SK-N-SH (cell line): ENCODE results near the gene MAP6. TPM values are rescaled to one million over a fixed set of nuclear protein-coding genes. Genes with fewer than 3 reads are reported as not detected.

Source experiments
- CTCF ChIA-PET: fragments of 300-600, 350-600 bp; formaldehyde crosslinking; extraction: SDS; loops from one replicate; lab custom pipeline; 2021; lab: Yijun Ruan, JAX
- POLR2A ChIA-PET: fragments of 350-600 bp; sonication (Branson Sonifier 250); formaldehyde crosslinking; extraction: SDS; loops from one replicate; lab custom pipeline; 2020; ENCODE audit warnings: antibody characterized with exemption, inconsistent platforms; lab: Yijun Ruan, JAX
- DNase-seq: peaks from one replicate; pipeline ENCODE4 v3.0.0; 2012
- H2AFZ ChIP-seq: fragments of 200-600 bp; sonication (generic); 2 replicates; pipeline ENCODE4 v1.8.1; 2016; ENCODE audit warnings: antibody characterized with exemption, mild to moderate bottlenecking, low read depth
- H3F3A ChIP-seq: fragments of 200-600 bp; sonication (generic); replicated peaks from 2 replicates; pipeline ENCODE3; 2016; ENCODE audit warnings: antibody characterized with exemption, mild to moderate bottlenecking; ENCODE audit not compliant: insufficient read depth
- H3K27ac ChIP-seq, 2 experiments: fragments of 200-500 bp in 1 of 2; fragments of 200-600 bp in 1 of 2; sonication (Bioruptor generic) in 1 of 2; sonication (generic), shearing (Covaris generic) in 1 of 2; 2 replicates each; pipeline versions ENCODE4 v1.5.1 to v1.6.1; 2014 to 2016; ENCODE audit warnings: low read depth in 2 of 2, inconsistent platforms in 1 of 2, low read length in 1 of 2, mild to moderate bottlenecking in 1 of 2, mixed read lengths in 1 of 2
- H3K27me3 ChIP-seq: fragments of 200-600 bp; sonication (generic), shearing (Covaris generic); 2 replicates; pipeline ENCODE4 v1.6.1; 2016; ENCODE audit warnings: mixed run types; ENCODE audit not compliant: insufficient read depth
- H3K36me3 ChIP-seq, 2 experiments: fragments of 200-500 bp in 1 of 2; fragments of 200-600 bp in 1 of 2; sonication (Bioruptor generic) in 1 of 2; sonication (generic) in 1 of 2; replicated peaks in 1 of 2; 2 replicates each; pipeline versions ENCODE3 to v1.5.1; 2014 to 2016; ENCODE audit warnings: low read length in 1 of 2, mild to moderate bottlenecking in 1 of 2; ENCODE audit not compliant: insufficient read depth in 2 of 2, control insufficient read depth in 1 of 2
- H3K4me1 ChIP-seq, 2 experiments: fragments of 200-500 bp in 1 of 2; fragments of 200-600 bp in 1 of 2; sonication (Bioruptor generic) in 1 of 2; sonication (generic), shearing (Covaris generic) in 1 of 2; 2 replicates each; pipeline versions ENCODE4 v1.5.1 to v1.6.1; 2014 to 2016; ENCODE audit warnings: low read depth in 1 of 2, low read length in 1 of 2, mixed run types in 1 of 2; ENCODE audit not compliant: insufficient read depth in 2 of 2, control insufficient read depth in 1 of 2
- H3K4me2 ChIP-seq: fragments of 200-600 bp; sonication (generic), shearing (Covaris generic); 2 replicates; pipeline ENCODE4 v1.6.1; 2017; ENCODE audit warnings: mixed run types
- H3K4me3 ChIP-seq, 2 experiments: fragments of 200-500 bp in 1 of 2; fragments of 200-600 bp in 1 of 2; sonication (Bioruptor generic) in 1 of 2; sonication (generic), shearing (Covaris generic) in 1 of 2; 2 replicates each; pipeline versions ENCODE4 v1.5.1 to v1.8.1; 2014 to 2016; ENCODE audit warnings: low read depth in 2 of 2, inconsistent platforms in 1 of 2, low read length in 1 of 2, mild to moderate bottlenecking in 1 of 2, mixed read lengths in 1 of 2, moderate library complexity in 1 of 2
- H3K79me2 ChIP-seq: fragments of 200-600 bp; sonication (generic); 2 replicates; pipeline ENCODE4 v1.8.1; 2017; ENCODE audit warnings: mild to moderate bottlenecking; ENCODE audit not compliant: insufficient read depth
- H3K9ac ChIP-seq: fragments of 200-600 bp; sonication (generic); 2 replicates; pipeline ENCODE4 v1.6.1; 2017; ENCODE audit warnings: mixed run types
- H3K9me2 ChIP-seq: fragments of 200-600 bp; sonication (generic); 2 replicates; pipeline ENCODE4 v1.6.1; 2017; ENCODE audit warnings: mixed run types
- H3K9me3 ChIP-seq: fragments of 200-600 bp; sonication (generic); 2 replicates; pipeline ENCODE4 v1.6.1; 2017; ENCODE audit warnings: mixed run types, mild to moderate bottlenecking, moderate library complexity
- H4K20me1 ChIP-seq: fragments of 200-600 bp; sonication (generic); 2 replicates; pipeline ENCODE4 v1.6.1; 2017; ENCODE audit warnings: mild to moderate bottlenecking, mixed run types; ENCODE audit not compliant: insufficient read depth
- ELF1 ChIP-seq: IDR thresholded peaks from 2 replicates; pipeline ENCODE4 v1.4.0; 2012
- EP300 ChIP-seq, 2 experiments: IDR thresholded peaks; 2 replicates each; pipeline versions ENCODE4 v1.4.0 to v1.6.1; 2012; ENCODE audit warnings: borderline replicate concordance in 1 of 2, low read depth in 1 of 2, low read length in 1 of 2
- EZH2phosphoT487 ChIP-seq: fragments of 200-600 bp; sonication (generic); IDR thresholded peaks from 2 replicates; pipeline ENCODE4 v1.6.1; 2017; ENCODE audit warnings: low read depth, mixed run types, mild to moderate bottlenecking, antibody characterized with exemption, moderate library complexity, borderline replicate concordance
- FOSL2 ChIP-seq: IDR thresholded peaks from 2 replicates; pipeline ENCODE4 v1.4.0; 2012; ENCODE audit warnings: low read depth, mild to moderate bottlenecking, moderate library complexity, borderline replicate concordance
- GABPA ChIP-seq: IDR thresholded peaks from 2 replicates; pipeline ENCODE4 v1.4.0; 2012; ENCODE audit warnings: low read depth, mild to moderate bottlenecking
- JUND ChIP-seq: IDR thresholded peaks from 2 replicates; pipeline ENCODE4 v1.4.0; 2012
- MXI1 ChIP-seq: IDR thresholded peaks from 2 replicates; pipeline ENCODE4 v1.6.1; 2012; ENCODE audit warnings: mild to moderate bottlenecking, low read depth, low read length, improper control_type of control experiment
- NFIC ChIP-seq: IDR thresholded peaks from 2 replicates; pipeline ENCODE4 v1.4.0; 2012; ENCODE audit warnings: borderline replicate concordance
- NRF1 ChIP-seq: IDR thresholded peaks from 2 replicates; pipeline ENCODE4 v1.6.1; 2012; ENCODE audit warnings: low read depth, mild to moderate bottlenecking, low read length
- RFX5 ChIP-seq: IDR thresholded peaks from 2 replicates; pipeline ENCODE4 v1.6.1; 2012; ENCODE audit warnings: mild to moderate bottlenecking, improper control_type of control experiment, low read length
- RXRA ChIP-seq: IDR thresholded peaks from 2 replicates; pipeline ENCODE4 v1.4.0; 2012; ENCODE audit warnings: low read depth, mild to moderate bottlenecking, borderline replicate concordance
- TCF12 ChIP-seq: IDR thresholded peaks from 2 replicates; pipeline ENCODE4 v1.4.0; 2012
- YY1 ChIP-seq: IDR thresholded peaks from 2 replicates; pipeline ENCODE4 v1.4.0; 2012; ENCODE audit warnings: low read depth, mild to moderate bottlenecking
- WGBS: methylation state at CpG from one replicate; pipeline ENCODE4 v1.1.6; 2017; ENCODE audit warnings: low lambda C conversion rate; 5-methylcytosine and 5-hydroxymethylcytosine counted together
- polyA plus RNA-seq, 3 experiments: library from polyadenylated mRNA; depleted of rRNA; stranded (reverse); fragments of >200 nt; gene quantifications; 2 replicates each; pipeline ENCODE4 v1.2.3, GENCODE V29; 2012
- TF ChIP-seq, protein P1 (sequence below): IDR thresholded peaks from 2 replicates; pipeline ENCODE4 v1.6.1; 2012; ENCODE audit warnings: mild to moderate bottlenecking, low read depth, low read length, moderate library complexity
- TF ChIP-seq, protein P2 (sequence below): IDR thresholded peaks from 2 replicates; pipeline ENCODE4; 2012
- TF ChIP-seq, protein P3 (sequence below): fragments of 150-350 bp; IDR thresholded peaks from 2 replicates; pipeline ENCODE4 v1.6.1; 2017; ENCODE audit warnings: antibody characterized with exemption, low read length, low read depth, borderline replicate concordance
- TF ChIP-seq, protein P4 (sequence below): IDR thresholded peaks from 2 replicates; pipeline ENCODE4 v1.4.0; 2012; ENCODE audit warnings: low read depth, borderline replicate concordance
- TF ChIP-seq, protein P5 (sequence below): fragments of 200-600 bp; sonication (generic); IDR thresholded peaks from 2 replicates; pipeline ENCODE4 v1.6.1; 2017; ENCODE audit warnings: antibody characterized with exemption, mild to moderate bottlenecking, moderate library complexity

Gene MAP6
- polyA plus RNA-seq, 1 of the 3 experiments (the other 2 are of a cell fraction), result 11.1 TPM

DNA sequence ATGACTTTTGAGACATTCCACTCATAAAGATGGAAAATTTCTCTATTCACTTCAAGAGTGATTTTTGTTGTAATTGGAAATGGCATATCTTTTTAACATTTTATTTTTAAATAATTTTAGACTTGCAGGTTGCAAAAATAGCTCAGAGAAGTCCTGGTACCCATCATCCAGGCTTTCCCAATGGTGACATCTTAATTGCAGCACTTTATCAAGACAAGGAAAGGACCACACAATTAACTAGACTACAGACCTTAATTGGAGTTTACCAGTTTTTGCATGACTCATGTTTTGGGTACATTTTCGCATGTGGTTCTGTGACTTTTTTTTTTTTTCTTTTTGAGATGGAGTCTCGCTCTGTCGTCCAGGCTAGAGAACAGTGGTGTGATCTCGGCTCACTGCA, 23.0 kb upstream of the MAP6 start:
- ChIA-PET POLR2A (no interaction called here), CTCF (interaction anchor here (5.4 kb wide), 1 partner anchor 15 kb away, joined by 27 read pairs; no protein-coding TSS in a partner anchor)
- no peak for TF ChIP-seq ELF1
- TF ChIP-seq TCF12, result no peak
- no peak for TF ChIP-seq NFIC
- TF ChIP-seq GABPA, result no peak
- no peak for TF ChIP-seq YY1
- TF ChIP-seq, protein P1, sequence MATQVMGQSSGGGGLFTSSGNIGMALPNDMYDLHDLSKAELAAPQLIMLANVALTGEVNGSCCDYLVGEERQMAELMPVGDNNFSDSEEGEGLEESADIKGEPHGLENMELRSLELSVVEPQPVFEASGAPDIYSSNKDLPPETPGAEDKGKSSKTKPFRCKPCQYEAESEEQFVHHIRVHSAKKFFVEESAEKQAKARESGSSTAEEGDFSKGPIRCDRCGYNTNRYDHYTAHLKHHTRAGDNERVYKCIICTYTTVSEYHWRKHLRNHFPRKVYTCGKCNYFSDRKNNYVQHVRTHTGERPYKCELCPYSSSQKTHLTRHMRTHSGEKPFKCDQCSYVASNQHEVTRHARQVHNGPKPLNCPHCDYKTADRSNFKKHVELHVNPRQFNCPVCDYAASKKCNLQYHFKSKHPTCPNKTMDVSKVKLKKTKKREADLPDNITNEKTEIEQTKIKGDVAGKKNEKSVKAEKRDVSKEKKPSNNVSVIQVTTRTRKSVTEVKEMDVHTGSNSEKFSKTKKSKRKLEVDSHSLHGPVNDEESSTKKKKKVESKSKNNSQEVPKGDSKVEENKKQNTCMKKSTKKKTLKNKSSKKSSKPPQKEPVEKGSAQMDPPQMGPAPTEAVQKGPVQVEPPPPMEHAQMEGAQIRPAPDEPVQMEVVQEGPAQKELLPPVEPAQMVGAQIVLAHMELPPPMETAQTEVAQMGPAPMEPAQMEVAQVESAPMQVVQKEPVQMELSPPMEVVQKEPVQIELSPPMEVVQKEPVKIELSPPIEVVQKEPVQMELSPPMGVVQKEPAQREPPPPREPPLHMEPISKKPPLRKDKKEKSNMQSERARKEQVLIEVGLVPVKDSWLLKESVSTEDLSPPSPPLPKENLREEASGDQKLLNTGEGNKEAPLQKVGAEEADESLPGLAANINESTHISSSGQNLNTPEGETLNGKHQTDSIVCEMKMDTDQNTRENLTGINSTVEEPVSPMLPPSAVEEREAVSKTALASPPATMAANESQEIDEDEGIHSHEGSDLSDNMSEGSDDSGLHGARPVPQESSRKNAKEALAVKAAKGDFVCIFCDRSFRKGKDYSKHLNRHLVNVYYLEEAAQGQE, result no peak
- no peak for TF ChIP-seq JUND
- TF ChIP-seq RXRA, result no peak
- no peak for TF ChIP-seq MXI1
- TF ChIP-seq NRF1, result no peak
- TF ChIP-seq RFX5, result no peak
- Histone ChIP-seq H3K79me2 (no peaks in the 10 kb centered on the region), H3K9me3 (no peaks in the 10 kb centered on the region), H3F3A (no peaks in the 10 kb centered on the region), H3K27me3 (no peaks in the 10 kb centered on the region), H3K36me3 (no peaks in the 10 kb centered on the region), H3K4me1 (no peaks in the 10 kb centered on the region), H3K27ac (no peak overlapping the region), H3K9ac (no peak overlapping the region), H3K4me3 (no peak overlapping the region), H3K4me2 (no peak overlapping the region), H4K20me1 (no peaks in the 10 kb centered on the region), H3K9me2 (no peaks in the 10 kb centered on the region), H2AFZ (no peak overlapping the region)
- WGBS, result 73% methylated on average over 4 of the region's 4 CpGs
- DNase-seq, result no peak

DNA sequence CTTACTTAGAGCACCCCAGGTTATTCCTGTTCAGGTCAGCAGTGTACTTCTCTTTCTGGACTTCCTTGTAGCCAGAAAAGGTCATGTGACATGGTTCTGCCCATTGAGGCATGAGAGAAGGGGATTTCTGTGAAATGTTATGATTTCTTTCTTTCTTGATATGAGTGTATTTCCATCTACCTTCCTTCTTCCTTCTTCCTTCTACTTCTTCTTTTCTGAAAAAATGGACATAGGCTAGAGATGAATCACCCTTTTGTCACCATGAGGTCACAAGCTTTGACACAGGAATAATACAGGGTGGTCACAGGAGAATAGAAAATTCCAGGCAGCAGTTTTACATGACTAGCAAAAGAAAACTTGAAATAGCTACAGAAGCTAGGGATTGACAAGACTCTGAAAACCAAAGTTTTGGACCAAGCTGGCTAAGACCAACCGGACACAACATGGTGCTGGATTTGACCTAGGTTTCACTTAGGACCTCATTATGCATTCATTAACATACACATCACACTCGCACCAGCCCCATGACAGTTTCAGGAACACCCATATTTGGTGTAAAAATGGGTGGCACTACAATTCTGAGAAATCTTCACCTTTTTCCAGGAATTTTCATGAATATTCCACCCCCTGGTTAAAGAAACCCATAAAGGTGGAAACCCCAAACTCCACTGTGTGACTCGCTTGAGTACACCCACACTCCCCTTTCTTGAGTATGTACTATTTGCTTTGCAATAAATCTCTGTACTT, 21.2 kb upstream of the MAP6 start:
- Histone ChIP-seq H3K27ac (no peak overlapping the region), H3K4me1 (no peaks in the 10 kb centered on the region), H3K79me2 (no peaks in the 10 kb centered on the region), H3K9ac (no peak overlapping the region), H2AFZ (no peak overlapping the region), H3K4me2 (no peak overlapping the region), H3K27me3 (no peaks in the 10 kb centered on the region), H3K4me3 (no peak overlapping the region), H3F3A (no peaks in the 10 kb centered on the region), H3K9me3 (peaks cover 5% of the 10 kb centered on the region; the same call in 1 of the 2 replicates), H3K36me3 (no peaks in the 10 kb centered on the region), H3K9me2 (no peaks in the 10 kb centered on the region), H4K20me1 (no peaks in the 10 kb centered on the region)
- no peak for DNase-seq
- WGBS, result 78% methylated on average over 3 of the region's 3 CpGs
- ChIA-PET CTCF (interaction anchor here (1.5 to 5.4 kb wide), 2 partner anchors 16 to 20 kb away, joined by 3 to 27 read pairs; no protein-coding TSS in a partner anchor), POLR2A (no interaction called here)
- TF ChIP-seq, protein P2, sequence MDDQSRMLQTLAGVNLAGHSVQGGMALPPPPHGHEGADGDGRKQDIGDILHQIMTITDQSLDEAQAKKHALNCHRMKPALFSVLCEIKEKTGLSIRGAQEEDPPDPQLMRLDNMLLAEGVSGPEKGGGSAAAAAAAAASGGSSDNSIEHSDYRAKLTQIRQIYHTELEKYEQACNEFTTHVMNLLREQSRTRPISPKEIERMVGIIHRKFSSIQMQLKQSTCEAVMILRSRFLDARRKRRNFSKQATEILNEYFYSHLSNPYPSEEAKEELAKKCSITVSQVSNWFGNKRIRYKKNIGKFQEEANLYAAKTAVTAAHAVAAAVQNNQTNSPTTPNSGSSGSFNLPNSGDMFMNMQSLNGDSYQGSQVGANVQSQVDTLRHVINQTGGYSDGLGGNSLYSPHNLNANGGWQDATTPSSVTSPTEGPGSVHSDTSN, result no peak
- TF ChIP-seq TCF12 (no peak), EZH2phosphoT487 (no peak), EP300 (IDR thresholded peaks at IDR 0.05; ENCODE audit: borderline replicate concordance in 1 of 2, low read depth in 1 of 2, low read length in 1 of 2) (no peak), FOSL2 (no peak), MXI1 (no peak), JUND (no peak)
- TF ChIP-seq, protein P3, sequence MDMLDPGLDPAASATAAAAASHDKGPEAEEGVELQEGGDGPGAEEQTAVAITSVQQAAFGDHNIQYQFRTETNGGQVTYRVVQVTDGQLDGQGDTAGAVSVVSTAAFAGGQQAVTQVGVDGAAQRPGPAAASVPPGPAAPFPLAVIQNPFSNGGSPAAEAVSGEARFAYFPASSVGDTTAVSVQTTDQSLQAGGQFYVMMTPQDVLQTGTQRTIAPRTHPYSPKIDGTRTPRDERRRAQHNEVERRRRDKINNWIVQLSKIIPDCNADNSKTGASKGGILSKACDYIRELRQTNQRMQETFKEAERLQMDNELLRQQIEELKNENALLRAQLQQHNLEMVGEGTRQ, result no peak
- TF ChIP-seq, protein P4, sequence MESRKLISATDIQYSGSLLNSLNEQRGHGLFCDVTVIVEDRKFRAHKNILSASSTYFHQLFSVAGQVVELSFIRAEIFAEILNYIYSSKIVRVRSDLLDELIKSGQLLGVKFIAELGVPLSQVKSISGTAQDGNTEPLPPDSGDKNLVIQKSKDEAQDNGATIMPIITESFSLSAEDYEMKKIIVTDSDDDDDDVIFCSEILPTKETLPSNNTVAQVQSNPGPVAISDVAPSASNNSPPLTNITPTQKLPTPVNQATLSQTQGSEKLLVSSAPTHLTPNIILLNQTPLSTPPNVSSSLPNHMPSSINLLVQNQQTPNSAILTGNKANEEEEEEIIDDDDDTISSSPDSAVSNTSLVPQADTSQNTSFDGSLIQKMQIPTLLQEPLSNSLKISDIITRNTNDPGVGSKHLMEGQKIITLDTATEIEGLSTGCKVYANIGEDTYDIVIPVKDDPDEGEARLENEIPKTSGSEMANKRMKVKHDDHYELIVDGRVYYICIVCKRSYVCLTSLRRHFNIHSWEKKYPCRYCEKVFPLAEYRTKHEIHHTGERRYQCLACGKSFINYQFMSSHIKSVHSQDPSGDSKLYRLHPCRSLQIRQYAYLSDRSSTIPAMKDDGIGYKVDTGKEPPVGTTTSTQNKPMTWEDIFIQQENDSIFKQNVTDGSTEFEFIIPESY, result no peak
- TF ChIP-seq, protein P5, sequence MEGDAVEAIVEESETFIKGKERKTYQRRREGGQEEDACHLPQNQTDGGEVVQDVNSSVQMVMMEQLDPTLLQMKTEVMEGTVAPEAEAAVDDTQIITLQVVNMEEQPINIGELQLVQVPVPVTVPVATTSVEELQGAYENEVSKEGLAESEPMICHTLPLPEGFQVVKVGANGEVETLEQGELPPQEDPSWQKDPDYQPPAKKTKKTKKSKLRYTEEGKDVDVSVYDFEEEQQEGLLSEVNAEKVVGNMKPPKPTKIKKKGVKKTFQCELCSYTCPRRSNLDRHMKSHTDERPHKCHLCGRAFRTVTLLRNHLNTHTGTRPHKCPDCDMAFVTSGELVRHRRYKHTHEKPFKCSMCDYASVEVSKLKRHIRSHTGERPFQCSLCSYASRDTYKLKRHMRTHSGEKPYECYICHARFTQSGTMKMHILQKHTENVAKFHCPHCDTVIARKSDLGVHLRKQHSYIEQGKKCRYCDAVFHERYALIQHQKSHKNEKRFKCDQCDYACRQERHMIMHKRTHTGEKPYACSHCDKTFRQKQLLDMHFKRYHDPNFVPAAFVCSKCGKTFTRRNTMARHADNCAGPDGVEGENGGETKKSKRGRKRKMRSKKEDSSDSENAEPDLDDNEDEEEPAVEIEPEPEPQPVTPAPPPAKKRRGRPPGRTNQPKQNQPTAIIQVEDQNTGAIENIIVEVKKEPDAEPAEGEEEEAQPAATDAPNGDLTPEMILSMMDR, result no peak
